Measurements from ENCODE around the gene LPIN2.

Gene LPIN2

GRCh38 chr18:2967357-2967756 lies 45.6 kb downstream of the LPIN2 start:
- TF ChIP-seq CTCF (conservative IDR thresholded peaks at IDR 0.05) (no peak), ZFX (IDR thresholded peaks at IDR 0.05) (no peak)
- H3K27ac ChIP-seq = no peak overlapping the region

GRCh38 chr18:2966560-2966959 lies 46.4 kb downstream of the LPIN2 start:
- H3K27ac ChIP-seq = no peak overlapping the region
- TF ChIP-seq CTCF (conservative IDR thresholded peaks at IDR 0.05) (no peak), ZFX (IDR thresholded peaks at IDR 0.05) (no peak)

GRCh38 chr18:2965797-2966196 lies 47.1 kb downstream of the LPIN2 start:
- no peak overlapping the region for H3K27ac ChIP-seq
- TF ChIP-seq CTCF (conservative IDR thresholded peaks at IDR 0.05) = no peak
- no peak for TF ChIP-seq ZFX (IDR thresholded peaks at IDR 0.05)

GRCh38 chr18:2964361-2965010 lies 48.5 kb downstream of the LPIN2 start:
- TF ChIP-seq ZFX (IDR thresholded peaks at IDR 0.05) (no peak), CTCF (conservative IDR thresholded peaks at IDR 0.05) (no peak)
- H3K27ac ChIP-seq = no peak overlapping the region

All from C4-2B (cell line).